H1 (cell line): Measurements from ENCODE around the gene HTR2A. TPM values are rescaled to one million over a fixed set of nuclear protein-coding genes. Genes with fewer than 3 reads are reported as not detected.

Experiments used
- CTCF ChIA-PET: fragments of 300-600 bp; sonication (Branson Sonifier 250); formaldehyde crosslinking; loops from one replicate; lab custom pipeline; 2021; ENCODE audit not compliant: partially characterized antibody; lab: Charles Lee
- POLR2A ChIA-PET: fragments of 300-600 bp; sonication (Branson Sonifier 250); formaldehyde crosslinking; loops from one replicate; lab custom pipeline; 2021; ENCODE audit warnings: inconsistent platforms; ENCODE audit not compliant: partially characterized antibody; lab: Charles Lee
- DNase-seq, 2 experiments: peaks; one replicate each; pipeline versions ENCODE4 v3.0.0 to v3.0.0-alpha.2; 2010 to 2022; ENCODE audit warnings: low spot score in 2 of 2, low read depth in 1 of 2, mixed read lengths in 1 of 2
- FAIRE-seq: peaks from 2 replicates; lab custom pipeline; 2011; peaks lifted over from hg19 to GRCh38; lab: Jason Lieb, UNC
- H2AFZ ChIP-seq: 2 replicates; pipeline ENCODE4 v1.8.1; 2012; ENCODE audit warnings: low read length, inconsistent platforms
- H2AK5ac ChIP-seq: 2 replicates; pipeline ENCODE4 v1.6.1; 2013; ENCODE audit warnings: low read depth, low read length
- H2BK120ac ChIP-seq: replicated peaks from 2 replicates; pipeline ENCODE3; 2013; ENCODE audit warnings: low read depth, low read length, inconsistent platforms
- H2BK12ac ChIP-seq: 2 replicates; pipeline ENCODE4 v1.6.1; 2013; ENCODE audit warnings: low read depth, low read length
- H2BK15ac ChIP-seq: 2 replicates; pipeline ENCODE4 v1.6.1; 2013; ENCODE audit warnings: low read length
- H2BK20ac ChIP-seq: 2 replicates; pipeline ENCODE4 v1.6.1; 2013; ENCODE audit warnings: low read length
- H2BK5ac ChIP-seq: 2 replicates; pipeline ENCODE4 v1.6.1; 2013; ENCODE audit warnings: low read depth, low read length
- H3K14ac ChIP-seq: 2 replicates; pipeline ENCODE4 v1.6.1; 2013; ENCODE audit warnings: inconsistent platforms; ENCODE audit not compliant: insufficient read length
- H3K18ac ChIP-seq: 2 replicates; pipeline ENCODE4 v1.6.1; 2013; ENCODE audit warnings: low read length; ENCODE audit errors: extremely low read depth
- H3K23ac ChIP-seq: 2 replicates; pipeline ENCODE4 v1.6.1; 2013; ENCODE audit warnings: inconsistent platforms; ENCODE audit not compliant: insufficient read length
- H3K23me2 ChIP-seq: 2 replicates; pipeline ENCODE4 v1.6.1; 2013; ENCODE audit warnings: low read depth, low read length
- H3K27ac ChIP-seq: 2 replicates; pipeline ENCODE4 v1.6.1; 2011; ENCODE audit warnings: low read depth, low read length, inconsistent platforms
- H3K27me3 ChIP-seq, 4 experiments: replicated peaks in 1 of 4; 1 replicate in 1 of 4; 2 replicates in 3 of 4; pipeline versions ENCODE4 v1.6.1 to v1.8.1; 2011 to 2013; ENCODE audit warnings: low read length in 3 of 4, mild to moderate bottlenecking in 3 of 4, inconsistent platforms in 2 of 4, mixed read lengths in 2 of 4, moderate library complexity in 1 of 4; ENCODE audit not compliant: control insufficient read depth in 3 of 4, insufficient read depth in 3 of 4; ENCODE audit errors: extremely low read depth in 1 of 4
- H3K36me3 ChIP-seq, 4 experiments: 2 replicates each; pipeline versions ENCODE4 v1.6.1 to v1.8.1; 2011 to 2013; ENCODE audit warnings: mild to moderate bottlenecking in 4 of 4, low read length in 3 of 4, moderate library complexity in 2 of 4, control low read depth in 1 of 4, inconsistent platforms in 1 of 4; ENCODE audit not compliant: insufficient read depth in 4 of 4, control insufficient read depth in 2 of 4
- H3K4ac ChIP-seq: replicated peaks from 2 replicates; pipeline ENCODE3; 2013; ENCODE audit warnings: low read length, low read depth, mixed read lengths, inconsistent platforms; ENCODE audit not compliant: insufficient read length
- H3K4me1 ChIP-seq, 4 experiments: replicated peaks in 1 of 4; 1 replicate in 1 of 4; 2 replicates in 3 of 4; pipeline versions ENCODE4 v1.6.1 to v1.8.1; 2011 to 2013; ENCODE audit warnings: low read length in 3 of 4, inconsistent platforms in 2 of 4, mixed read lengths in 1 of 4; ENCODE audit not compliant: insufficient read depth in 4 of 4, control insufficient read depth in 3 of 4
- H3K4me2 ChIP-seq, 2 experiments: 2 replicates each; pipeline versions ENCODE4 v1.6.1 to v1.8.1; 2011 to 2013; ENCODE audit warnings: low read depth in 2 of 2, low read length in 2 of 2, control low read depth in 1 of 2, inconsistent platforms in 1 of 2, mild to moderate bottlenecking in 1 of 2; ENCODE audit not compliant: insufficient read depth in 1 of 2
- H3K4me3 ChIP-seq, 4 experiments: fragments of 200-600, 300-600 bp in 1 of 4; sonication (generic), shearing (Covaris generic), sonication (Bioruptor Twin) in 1 of 4; 2 replicates each; pipeline versions ENCODE4 v1.5.1 to v1.8.1; 2011 to 2016; ENCODE audit warnings: low read length in 4 of 4, low read depth in 3 of 4, control low read depth in 2 of 4, inconsistent platforms in 2 of 4, mild to moderate bottlenecking in 2 of 4, mixed read lengths in 1 of 4, moderate library complexity in 1 of 4; ENCODE audit not compliant: insufficient read depth in 2 of 4; ENCODE audit errors: extremely low read depth in 1 of 4
- H3K56ac ChIP-seq: replicated peaks from 2 replicates; pipeline ENCODE3; 2013; ENCODE audit warnings: low read depth, mild to moderate bottlenecking, mixed read lengths, low read length, inconsistent platforms; ENCODE audit not compliant: insufficient read length
- H3K79me1 ChIP-seq: 2 replicates; pipeline ENCODE4 v1.6.1; 2013; ENCODE audit warnings: low read depth, low read length, control low read depth
- H3K79me2 ChIP-seq, 2 experiments: 2 replicates each; pipeline versions ENCODE4 v1.6.1 to v1.8.1; 2012 to 2013; ENCODE audit warnings: low read length in 2 of 2, mild to moderate bottlenecking in 2 of 2, inconsistent platforms in 1 of 2; ENCODE audit not compliant: insufficient read depth in 2 of 2, control insufficient read depth in 1 of 2
- H3K9ac ChIP-seq, 4 experiments: replicated peaks in 1 of 4; 1 replicate in 1 of 4; 2 replicates in 3 of 4; pipeline versions ENCODE4 v1.6.1 to v1.8.1; 2011 to 2013; ENCODE audit warnings: low read depth in 3 of 4, low read length in 3 of 4, control low read depth in 2 of 4, mild to moderate bottlenecking in 2 of 4, moderate library complexity in 2 of 4, inconsistent platforms in 1 of 4; ENCODE audit errors: extremely low read depth in 1 of 4
- H3K9me3 ChIP-seq, 2 experiments: 2 replicates each; pipeline versions ENCODE4 v1.6.1 to v1.8.1; 2012 to 2013; ENCODE audit warnings: mild to moderate bottlenecking in 2 of 2, moderate library complexity in 2 of 2, control low read depth in 1 of 2, inconsistent platforms in 1 of 2, low read depth in 1 of 2, low read length in 1 of 2, mixed read lengths in 1 of 2; ENCODE audit not compliant: insufficient read depth in 2 of 2
- H4K20me1 ChIP-seq, 2 experiments: replicated peaks in 1 of 2; 2 replicates each; pipeline versions ENCODE3 to v1.8.1; 2011 to 2013; ENCODE audit warnings: inconsistent platforms in 2 of 2, low read length in 2 of 2, mild to moderate bottlenecking in 1 of 2; ENCODE audit not compliant: insufficient read depth in 2 of 2, control insufficient read depth in 1 of 2
- H4K5ac ChIP-seq: 2 replicates; pipeline ENCODE4 v1.6.1; 2013; ENCODE audit warnings: low read length, low read depth, mixed read lengths, inconsistent platforms; ENCODE audit not compliant: insufficient read length
- H4K8ac ChIP-seq: 2 replicates; pipeline ENCODE4 v1.8.0; 2013; ENCODE audit warnings: mild to moderate bottlenecking, moderate library complexity, low read length, inconsistent platforms; ENCODE audit not compliant: insufficient read depth; ENCODE audit errors: extremely low read depth
- H4K91ac ChIP-seq: replicated peaks from 2 replicates; pipeline ENCODE3; 2013; ENCODE audit warnings: low read length, mixed read lengths, inconsistent platforms; ENCODE audit not compliant: insufficient read length
- CTBP2 ChIP-seq: IDR thresholded peaks from 2 replicates; pipeline ENCODE4 v1.7.0; 2011; ENCODE audit warnings: borderline replicate concordance, mild to moderate bottlenecking, moderate library complexity, mixed read lengths, low read length; ENCODE audit not compliant: insufficient read depth, insufficient read length
- KDM1A ChIP-seq: fragments of 200-600, 300-600 bp; sonication (generic); IDR thresholded peaks from 2 replicates; pipeline ENCODE4 v1.7.1; 2016; ENCODE audit warnings: mild to moderate bottlenecking, low read length, borderline replicate concordance
- KDM5A ChIP-seq: fragments of 200-600 bp; IDR thresholded peaks from 2 replicates; pipeline ENCODE4 v1.7.1; 2012; ENCODE audit warnings: mild to moderate bottlenecking, low read length, inconsistent platforms, mixed read lengths
- NANOG ChIP-seq: IDR thresholded peaks from 2 replicates; pipeline ENCODE4 v1.6.1; 2011; ENCODE audit warnings: low read length, low read depth, mild to moderate bottlenecking, inconsistent platforms; ENCODE audit not compliant: insufficient read depth, poor library complexity, severe bottlenecking
- NRF1 ChIP-seq: IDR thresholded peaks from 2 replicates; pipeline ENCODE4 v1.6.1; 2011; ENCODE audit warnings: mild to moderate bottlenecking, low read depth, low read length, improper control_type of control experiment
- RAD21 ChIP-seq, 2 experiments: IDR thresholded peaks in 1 of 2; conservative IDR thresholded peaks in 1 of 2; 2 replicates each; pipeline ENCODE4 v1.6.1; 2011; ENCODE audit warnings: low read depth in 2 of 2, low read length in 2 of 2, improper control_type of control experiment in 1 of 2, inconsistent platforms in 1 of 2, mild to moderate bottlenecking in 1 of 2, moderate library complexity in 1 of 2
- SIX5 ChIP-seq: IDR thresholded peaks from 2 replicates; pipeline ENCODE4 v1.6.1; 2011; ENCODE audit warnings: mild to moderate bottlenecking, low read depth, low read length
- SP4 ChIP-seq: IDR thresholded peaks from 2 replicates; pipeline ENCODE4 v1.6.1; 2012; ENCODE audit warnings: low read length, inconsistent platforms
- TBP ChIP-seq: IDR thresholded peaks from 2 replicates; pipeline ENCODE4 v1.6.1; 2011; ENCODE audit warnings: low read depth, low read length, improper control_type of control experiment
- TEAD4 ChIP-seq: IDR thresholded peaks from 2 replicates; pipeline ENCODE4 v1.6.1; 2012; ENCODE audit warnings: low read depth, low read length, inconsistent platforms, mixed read lengths
- WGBS, 2 experiments: shearing (Covaris generic) in 1 of 2; methylation state at CpG; one replicate each; pipeline versions ENCODE4 v1.1.6 to v1.1.7; 2013 to 2015; ENCODE audit warnings: low lambda C conversion rate in 2 of 2, mixed read lengths in 2 of 2, inconsistent platforms in 1 of 2, low coverage in 1 of 2, missing lambda C conversion rate in 1 of 2; ENCODE audit not compliant: insufficient replicate concordance in 2 of 2, insufficient coverage in 1 of 2, insufficient read length in 1 of 2; ENCODE audit errors: extremely low coverage in 1 of 2, missing lambda C conversion rate in 1 of 2; 5-methylcytosine and 5-hydroxymethylcytosine counted together
- long read RNA-seq, 2 experiments: library from RNA in 1 of 2; library from capped mRNA in 1 of 2; stranded (forward); transcript quantifications; one replicate each; pipeline ENCODE4 v2.0.0, GENCODE V29; 2021; ENCODE audit warnings: inconsistent platforms in 1 of 2
- polyA minus RNA-seq, 3 experiments: library from RNA; depleted of rRNA, polyadenylated mRNA; stranded (reverse); fragments of >200 nt; gene quantifications; 1 replicate in 2 of 3; 2 replicates in 1 of 3; pipeline ENCODE4 v1.2.3, GENCODE V29; 2011
- polyA plus RNA-seq, 7 experiments: library from polyadenylated mRNA; depleted of rRNA in 3 of 7; stranded (reverse) in 5 of 7; unstranded in 2 of 7; fragments of >200 nt in 5 of 7; fragments of 200-250 nt in 2 of 7; gene quantifications; 1 replicate in 5 of 7; 2 replicates in 1 of 7; 4 replicates in 1 of 7; pipeline versions ENCODE4 v1.2.1 to v1.2.3, GENCODE V29; 2011 to 2013; ENCODE audit warnings: missing spikeins in 2 of 7, mixed read lengths in 2 of 7
- total RNA-seq: library from RNA; stranded (reverse); fragmentation: NEBNext Ultra II Directional; extraction: Animal tissue kit (Norgen Biotek cat#: 25700); gene quantifications from 2 replicates; pipeline ENCODE4 v1.2.1, GENCODE V29; 2021

Gene HTR2A
- not detected in 2 replicates for total RNA-seq
- not detected in 2 replicates for polyA plus RNA-seq (2011; rRNA removed)
- polyA plus RNA-seq (2011; cell fraction: cytosol; rRNA removed) = not detected
- not detected for polyA plus RNA-seq (2011; cell fraction: nucleus; rRNA removed)
- polyA plus RNA-seq (2012, experiment 1 of 2) = not detected in 4 replicates
- not detected for polyA plus RNA-seq (2012, experiment 2 of 2)
- not detected for polyA plus RNA-seq (2013, experiment 1 of 2)
- not detected for polyA plus RNA-seq (2013, experiment 2 of 2)
- polyA minus RNA-seq (2011; rRNA and poly(A)+ RNA removed) = not detected in 2 replicates
- not detected for polyA minus RNA-seq (2011; cell fraction: cytosol; rRNA and poly(A)+ RNA removed)
- polyA minus RNA-seq (2011; cell fraction: nucleus; rRNA and poly(A)+ RNA removed) = not detected
- long read RNA-seq, experiment 1 = 0 reads
- long read RNA-seq, experiment 2 = 0 reads

DNA sequence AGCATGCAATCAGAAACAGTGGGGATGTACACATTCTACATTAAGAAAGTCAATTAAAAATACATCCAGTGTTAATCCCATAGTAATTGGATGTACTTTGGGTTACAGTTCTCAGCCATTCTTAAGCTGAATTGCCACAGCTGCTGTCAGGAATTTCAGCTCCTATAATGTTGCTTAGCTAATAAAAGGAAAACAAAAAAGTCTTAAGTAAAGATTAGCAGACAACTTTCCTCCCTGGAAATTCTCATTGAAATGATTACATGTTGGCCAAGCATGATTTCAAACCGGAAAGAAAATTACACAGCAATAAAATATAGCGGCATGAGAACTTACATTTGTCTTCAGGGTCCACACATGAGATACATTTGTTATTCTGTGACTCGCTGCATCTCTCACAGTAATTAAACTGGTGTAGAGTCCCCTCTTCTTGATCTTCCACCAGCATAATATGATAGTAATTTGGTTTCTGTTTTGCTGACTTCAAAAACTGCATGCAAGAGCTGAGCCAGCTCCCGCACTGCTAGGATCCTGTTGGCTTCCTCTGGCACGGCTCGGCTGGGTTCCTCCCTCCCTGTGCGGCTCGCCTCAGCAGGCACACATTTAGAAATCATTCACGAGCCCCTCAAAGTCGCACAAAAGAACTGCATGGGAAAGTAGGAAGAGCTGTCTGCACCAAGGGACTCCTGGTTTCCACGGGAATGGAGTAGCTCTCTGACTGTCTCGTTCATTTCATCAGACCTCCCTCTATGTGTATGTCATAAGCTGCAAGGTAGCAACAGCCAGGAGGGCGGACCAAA is at the start of gene HTR2A:
Gene HTR2A, minus strand, starts transcription at position 713 of the 797 bp plus-strand sequence. CDS start 1,147 bp downstream, outside the sequence.
- H3K4me2 ChIP-seq = no peak within 1 kb of the TSS
- POLR2A ChIA-PET = no interaction called here
- H3K27ac ChIP-seq = no peak within 1 kb of the TSS
- H4K8ac ChIP-seq = no peak within 1 kb of the TSS
- H2BK15ac ChIP-seq = no peak within 1 kb of the TSS
- DNase-seq (no peak), FAIRE-seq (no peak)
- H3K23me2 ChIP-seq = peaks cover 2% of the 10 kb centered on the region
- H3K79me2 ChIP-seq = no peaks in the 10 kb centered on the region
- H3K56ac ChIP-seq = no peak within 1 kb of the TSS
- no peak within 1 kb of the TSS for H2BK120ac ChIP-seq
- H4K20me1 ChIP-seq = no peaks in the 10 kb centered on the region
- H3K9me3 ChIP-seq = no peaks in the 10 kb centered on the region
- no peak within 1 kb of the TSS for H3K23ac ChIP-seq
- H3K79me1 ChIP-seq = no peaks in the 10 kb centered on the region
- H2AK5ac ChIP-seq = no peak within 1 kb of the TSS
- peaks cover 0 to 3% (median under 1%) of the 10 kb centered on the region in 4 experiments; a peak in 3 of 7 replicates for H3K4me1 ChIP-seq
- no peak within 1 kb of the TSS for H2BK20ac ChIP-seq
- H3K4ac ChIP-seq = no peak within 1 kb of the TSS
- WGBS, 2 experiments = 80% methylated on average over 10 of the region's 13 CpGs; no CpG with 5 or more reads in 1 of the 2 experiments
- H3K14ac ChIP-seq = no peak within 1 kb of the TSS
- H3K18ac ChIP-seq = no peak within 1 kb of the TSS
- H2AFZ ChIP-seq = peak within 1 kb of the TSS; percentile 88; the same call in 1 of the 2 replicates
- no peak within 1 kb of the TSS for H4K5ac ChIP-seq
- no peaks in the 10 kb centered on the region for H3K36me3 ChIP-seq
- H3K27me3 ChIP-seq = no peaks in the 10 kb centered on the region
- CTCF ChIA-PET = interaction anchor here (0.6 to 2.2 kb wide), 7 partner anchors 9 to 699 kb away, joined by 3 to 5 read pairs (median 3); no protein-coding TSS in a partner anchor
- no peak within 1 kb of the TSS; the same call in 1 of the 2 replicates for H2BK12ac ChIP-seq
- H4K91ac ChIP-seq = no peak within 1 kb of the TSS
- H3K9ac ChIP-seq = no peak within 1 kb of the TSS
- no peak within 1 kb of the TSS for H2BK5ac ChIP-seq
- H3K4me3 ChIP-seq = no peak within 1 kb of the TSS
- no peak for TF ChIP-seq CTBP2
- TF ChIP-seq TEAD4 = no peak
- TF ChIP-seq SP4 = no peak
- TF ChIP-seq KDM1A = no peak
- no peak for TF ChIP-seq SIX5
- no peak for TF ChIP-seq NANOG
- TF ChIP-seq KDM5A = no peak
- no peak for TF ChIP-seq NRF1
- no peak for TF ChIP-seq TBP
- TF ChIP-seq RAD21 (IDR thresholded peaks at IDR 0.05 in 1 of 2, conservative IDR thresholded peaks at IDR 0.05 in 1 of 2; ENCODE audit: low read depth in 2 of 2, low read length in 2 of 2) = no peak
